ENCODE data around the gene N4BP2.

Gene N4BP2

GRCh38 chr4:40193578-40193977 is 136.9 kb downstream of the N4BP2 start:
- no peak for DNase-seq

- DNase-seq = no peak
These were observed 138.0 kb downstream of the N4BP2 start for GRCh38 chr4:40194602-40195161.

DNA sequence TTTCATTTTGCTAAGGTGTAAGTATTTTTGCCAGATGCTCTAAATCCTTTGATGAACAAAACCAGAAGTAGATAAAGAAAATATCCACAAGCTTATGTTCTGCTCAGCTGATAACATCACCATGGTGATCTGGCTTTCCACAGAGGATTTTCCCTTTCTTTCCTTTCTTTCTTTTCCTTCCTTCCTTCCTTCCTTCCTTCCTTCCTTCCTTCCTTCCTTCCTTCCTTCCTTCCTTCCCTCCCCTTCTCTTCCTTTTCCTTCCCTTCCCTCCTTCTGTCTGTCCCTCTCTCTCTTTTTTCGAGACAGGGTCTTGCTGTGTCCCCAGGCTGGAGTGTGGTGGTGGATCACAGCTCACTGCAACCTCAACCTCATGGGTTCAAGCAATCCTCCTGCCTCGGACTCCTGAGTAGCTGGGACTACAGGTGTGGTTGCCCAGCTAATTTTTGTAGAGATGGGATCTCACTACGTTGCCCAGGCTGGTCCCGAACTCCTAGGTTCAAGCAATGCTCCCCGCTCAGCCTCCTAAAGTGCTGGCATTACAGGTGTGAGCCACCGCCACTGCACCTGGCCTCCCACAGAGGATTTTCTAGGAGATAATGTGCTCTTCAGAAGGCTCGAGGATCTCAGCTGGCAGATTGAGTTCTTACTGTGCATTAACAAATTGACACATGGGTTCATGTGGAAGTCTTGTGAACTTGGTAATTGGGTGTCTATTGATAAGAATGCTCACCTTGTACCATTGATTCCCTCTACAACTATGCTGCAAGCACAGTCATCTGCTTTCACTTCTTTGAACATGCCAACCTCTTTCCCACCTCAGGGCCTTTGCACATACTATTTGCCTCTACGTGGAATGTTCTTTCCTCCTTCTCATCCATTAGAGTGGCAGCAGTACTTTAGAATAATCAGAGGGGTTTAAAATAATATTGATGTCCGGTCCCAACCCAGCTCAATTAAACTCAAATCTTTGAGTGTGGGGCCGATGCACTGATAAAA is 138.8 kb downstream of the N4BP2 start:
- DNase-seq = no peak

GRCh38 chr4:40196272-40196671 is 139.6 kb downstream of the N4BP2 start:
- no peak for DNase-seq

DNA sequence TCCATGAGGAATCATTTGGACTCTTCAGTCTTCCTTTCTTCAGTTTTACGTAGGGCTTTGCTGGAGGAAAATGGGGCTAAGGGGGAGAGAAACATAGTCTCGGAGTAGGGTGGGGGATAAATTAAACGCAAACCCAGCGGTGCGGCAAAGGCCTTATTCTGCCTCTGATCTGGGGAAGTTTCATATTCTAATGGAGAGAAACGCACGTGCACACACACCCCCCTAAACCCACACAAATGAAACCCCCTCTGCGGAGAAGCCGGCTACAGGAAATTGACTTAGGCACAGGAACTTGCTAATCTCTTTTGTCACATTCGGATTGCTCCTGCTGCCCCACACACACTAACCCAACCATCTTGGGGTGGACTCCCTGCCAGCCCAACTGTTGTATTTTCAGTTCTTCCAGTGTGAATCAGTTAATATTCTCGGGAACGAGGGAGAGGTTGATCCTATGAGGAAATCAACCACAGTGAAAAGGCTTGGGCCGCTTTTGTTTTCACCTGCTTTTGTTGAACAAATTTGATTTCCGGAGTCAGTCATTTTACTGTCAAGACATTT is 140.2 kb downstream of the N4BP2 start, which contains the start of gene RHOH:
RHOH (plus strand) TSS at position 308 of the 558 bp plus-strand sequence. CDS start 46,356 bp downstream, outside the sequence.
- no peak for DNase-seq

DNA sequence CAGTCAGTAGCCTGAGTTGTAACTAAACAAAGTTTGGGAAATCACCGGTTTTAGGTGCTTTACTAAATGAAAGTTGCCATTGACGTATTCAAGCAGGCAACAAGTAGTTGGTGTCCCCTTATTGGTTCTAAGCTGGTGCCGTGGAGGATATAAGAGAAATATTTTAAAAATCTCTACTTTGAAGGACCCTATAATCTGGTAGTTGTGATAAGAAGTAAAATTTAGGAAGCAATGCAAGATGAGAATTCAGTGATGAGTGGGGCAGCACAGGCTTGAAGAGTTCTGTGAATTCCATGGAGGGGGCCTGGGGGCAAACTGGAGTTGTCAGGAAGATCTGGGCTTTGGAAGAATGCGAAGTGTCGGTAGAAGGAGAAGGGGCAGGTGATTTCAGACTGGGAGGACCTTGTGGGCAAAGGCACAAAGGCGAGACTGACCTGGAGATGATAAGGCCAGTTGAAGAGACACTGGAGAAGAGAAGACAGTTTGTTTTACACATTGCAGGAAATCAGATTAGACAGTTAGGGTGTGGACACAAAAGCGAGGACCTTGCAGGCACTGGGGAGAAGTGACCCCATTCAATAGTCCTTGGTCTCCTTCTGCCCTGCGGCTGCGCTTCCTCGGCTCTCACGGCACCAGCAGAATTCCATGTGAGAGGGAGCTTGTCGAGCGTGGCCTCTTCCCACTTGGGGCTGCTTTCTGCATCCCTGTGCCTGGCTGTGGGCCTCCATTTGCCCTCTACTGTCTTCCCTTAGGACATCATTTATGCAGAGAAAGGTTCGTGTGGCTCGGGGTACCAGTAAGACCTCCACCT is 141.4 kb downstream of the N4BP2 start:
- DNase-seq = no peak

DNA sequence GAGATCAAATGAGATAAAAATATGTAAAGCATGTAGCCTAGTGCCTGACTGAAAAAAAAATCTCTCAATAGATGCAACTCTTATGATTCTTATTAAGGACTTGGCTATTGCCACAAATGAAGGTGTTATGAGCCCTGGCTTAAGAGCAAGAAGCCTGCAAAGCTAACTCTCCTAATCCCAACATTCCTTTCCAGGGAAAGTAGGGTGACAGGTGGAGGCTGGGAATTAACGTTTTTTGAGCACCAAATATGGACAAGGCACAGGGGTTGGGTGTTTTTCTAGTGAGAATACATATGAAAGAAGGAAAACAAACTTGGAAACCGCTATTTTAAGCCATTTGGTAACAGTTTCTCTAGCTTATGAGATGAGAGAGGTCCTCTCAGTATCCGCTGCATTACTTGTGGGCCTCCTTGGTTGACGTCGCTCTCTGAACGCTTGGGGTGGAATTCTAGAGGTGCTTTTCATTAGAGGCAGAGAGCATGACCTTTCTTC is 142.6 kb downstream of the N4BP2 start:
- no peak for DNase-seq

GRCh38 chr4:40199999-40200874 is 143.6 kb downstream of the N4BP2 start:
- DNase-seq = peak; percentile 32

DNA sequence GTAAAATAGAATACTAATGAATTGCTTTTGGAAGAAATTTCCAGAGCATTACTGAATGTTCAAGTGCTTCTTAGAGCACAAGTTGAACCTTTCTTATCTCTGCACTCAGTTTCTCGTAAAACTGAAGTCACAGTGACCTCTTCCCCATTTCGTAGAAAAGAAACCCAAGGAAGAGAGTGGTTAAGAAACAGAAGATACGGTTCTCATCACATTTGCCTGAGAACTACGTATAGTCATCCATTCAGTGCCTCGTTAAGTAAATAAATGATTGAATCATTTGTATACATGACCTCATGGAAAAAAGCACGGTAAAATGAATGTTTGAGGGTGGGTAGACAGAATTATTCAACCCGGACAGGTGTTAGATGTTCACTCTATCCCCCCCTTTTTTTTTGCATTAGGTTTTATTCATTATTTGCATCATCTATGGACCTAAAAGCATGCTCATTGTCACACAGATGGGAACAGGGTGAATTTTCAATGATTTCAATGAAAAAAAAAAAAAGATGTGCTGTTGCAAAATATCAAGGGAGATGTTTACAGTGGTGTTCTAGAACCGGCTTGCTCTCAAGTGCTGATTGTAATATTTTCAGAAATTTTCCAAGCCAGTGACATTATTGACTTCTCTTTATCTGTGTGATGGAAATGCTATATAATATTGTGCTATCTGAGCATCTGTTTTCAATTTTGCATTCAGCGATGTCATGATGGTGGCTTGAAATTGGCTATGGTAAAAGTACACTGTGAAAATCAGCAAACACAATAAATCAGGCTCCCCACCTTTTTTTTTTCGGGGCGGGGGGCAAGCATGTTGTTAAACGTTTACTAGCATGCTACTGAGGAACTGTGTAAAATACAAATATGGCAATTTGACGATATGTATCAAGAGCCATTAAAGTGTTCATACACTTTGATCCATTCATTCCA is 144.5 kb downstream of the N4BP2 start:
- peak; percentile 15 for DNase-seq

DNA sequence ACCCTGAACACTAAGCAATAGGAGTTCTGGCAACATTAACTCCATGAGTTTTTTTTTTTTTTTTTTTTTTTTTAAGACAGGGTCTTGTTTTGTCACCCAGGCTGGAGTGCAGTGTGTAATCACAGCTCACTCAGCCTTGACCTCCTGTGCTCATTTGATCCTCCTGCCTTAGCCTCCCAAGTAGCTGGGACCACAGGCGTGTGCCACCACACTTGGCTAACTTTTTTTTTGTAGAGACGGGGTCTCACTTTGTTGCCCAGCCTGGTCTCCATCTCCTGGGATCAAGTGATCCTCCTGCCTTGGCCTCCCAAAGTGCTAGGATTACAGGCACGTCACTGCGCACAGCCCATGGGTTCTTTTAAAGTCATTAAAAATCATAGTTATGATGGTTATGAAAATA is 145.2 kb downstream of the N4BP2 start:
- DNase-seq = no peak

DNA sequence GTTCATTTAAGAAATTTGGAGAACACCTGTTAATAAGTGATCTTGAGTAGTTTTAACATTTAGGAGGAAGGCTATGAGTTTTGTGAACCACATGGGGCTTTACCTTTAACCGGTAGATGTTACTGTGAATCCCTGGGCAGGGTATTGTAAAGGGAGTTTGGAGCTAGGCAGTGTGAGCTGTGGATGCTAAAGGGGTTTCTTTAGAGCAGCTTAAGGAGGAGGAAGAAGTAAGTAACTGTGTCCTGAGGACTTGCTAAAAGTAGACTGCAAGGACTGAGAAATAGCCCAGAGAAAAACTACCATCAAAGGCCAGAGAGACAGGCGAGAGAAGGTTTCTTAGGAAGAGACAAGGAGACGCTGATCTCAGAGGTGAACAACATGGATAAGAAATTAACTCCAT is 145.8 kb downstream of the N4BP2 start:
- DNase-seq = no peak

DNA sequence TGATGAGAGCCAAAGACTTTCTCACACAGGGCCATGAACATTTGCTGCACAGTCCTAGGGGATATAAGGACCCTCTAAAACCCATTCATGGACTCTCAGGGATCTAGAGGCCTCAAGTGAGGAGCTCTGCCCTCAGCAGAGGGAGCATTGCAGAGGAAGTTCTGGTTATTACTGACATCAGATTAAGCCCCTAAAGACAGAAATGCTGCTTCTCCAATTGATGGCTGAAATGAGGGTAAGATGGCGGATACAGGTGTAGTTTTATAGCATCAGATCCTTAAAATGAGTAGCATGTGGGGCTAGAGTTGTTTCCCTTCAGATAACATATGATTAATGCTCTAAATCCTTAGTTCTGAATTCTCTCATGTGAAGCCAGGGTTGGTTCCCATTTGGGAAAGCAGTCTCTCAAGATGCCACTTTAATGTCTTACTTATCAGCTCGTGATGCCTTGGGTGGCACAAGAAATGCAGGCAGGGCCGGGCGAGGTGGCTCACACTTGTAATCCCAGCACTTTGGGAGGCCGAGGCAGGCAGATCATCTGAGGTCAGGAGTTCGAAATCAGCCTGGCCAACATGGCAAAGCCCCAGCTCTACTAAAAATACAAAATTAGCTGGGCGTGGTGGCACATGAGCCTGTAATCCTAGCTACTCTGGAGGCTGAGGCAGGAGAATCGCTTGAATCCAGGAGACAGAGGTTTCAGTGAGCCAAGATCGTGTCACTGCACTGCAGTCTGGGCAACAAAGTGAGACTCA is 148.0 kb downstream of the N4BP2 start:
- no peak for DNase-seq

DNA sequence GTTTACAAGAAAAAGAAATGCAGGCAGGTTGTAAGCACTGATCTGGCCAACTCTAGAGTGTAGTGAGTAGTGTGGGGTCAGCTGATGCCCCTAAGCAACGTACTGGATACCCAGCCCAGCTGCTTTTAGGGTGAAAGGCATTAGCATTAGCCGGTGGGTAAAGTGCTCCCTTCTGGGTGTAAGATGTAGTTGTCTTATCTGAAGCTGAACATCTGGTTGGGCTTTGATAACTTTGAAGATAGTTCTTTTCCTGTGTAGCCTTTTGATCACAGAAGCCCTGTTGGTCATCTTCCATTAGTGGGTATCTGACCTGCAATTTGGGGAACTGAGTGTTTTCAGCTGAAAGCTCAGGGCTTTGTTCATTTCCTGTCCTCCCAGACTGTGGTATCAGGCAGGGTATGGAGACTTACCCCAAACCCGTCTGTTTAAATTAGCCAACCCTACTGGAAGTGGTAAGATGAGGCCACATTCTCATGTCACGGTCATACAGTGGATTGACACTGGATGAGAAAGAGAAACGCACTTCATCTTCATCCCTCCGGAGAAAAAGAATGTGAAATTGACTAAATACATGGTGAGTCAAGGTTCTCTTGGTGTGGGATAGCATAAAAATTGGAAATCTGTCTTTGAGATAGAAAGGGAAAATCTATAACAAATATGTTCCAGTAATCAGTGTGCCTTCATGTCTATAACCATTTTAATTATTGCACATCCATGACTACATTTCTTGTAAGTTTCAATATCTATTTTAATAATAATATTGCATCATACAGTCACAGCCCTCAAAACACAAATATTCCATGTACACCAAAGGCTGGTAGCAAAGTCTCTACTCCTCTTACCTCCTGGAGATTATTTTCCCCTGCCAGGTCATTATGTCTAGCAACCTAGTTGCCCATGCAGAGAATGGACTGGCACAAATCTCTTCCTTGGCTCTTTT is 148.9 kb downstream of the N4BP2 start:
- no peak for DNase-seq

- no peak for DNase-seq
These were observed 149.8 kb downstream of the N4BP2 start for GRCh38 chr4:40206426-40206825.
